HepG2 (cell line): ENCODE data around the gene TMEM131. TPM values are rescaled to one million over a fixed set of nuclear protein-coding genes. Genes with fewer than 3 reads are reported as not detected.

ENCODE experiments used
- ARID5B ChIP-seq: IDR thresholded peaks from 2 replicates; pipeline ENCODE4 v1.4.0; 2020; ENCODE audit warnings: mild to moderate bottlenecking, missing genetic modification reagents
- CEBPG ChIP-seq: IDR thresholded peaks from 2 replicates; pipeline ENCODE4 v1.6.1; 2016
- EZH2 ChIP-seq: conservative IDR thresholded peaks from 2 replicates; pipeline ENCODE4 v1.6.1; 2012; ENCODE audit warnings: mild to moderate bottlenecking, low read depth, low read length, moderate library complexity
- GATAD2A ChIP-seq: IDR thresholded peaks from 2 replicates; pipeline ENCODE4 v1.6.1; 2016
- HNF1B ChIP-seq: sonication (generic); formaldehyde crosslinking; IDR thresholded peaks from 2 replicates; pipeline ENCODE4 v1.5.1; 2020; ENCODE audit warnings: mild to moderate bottlenecking, moderate library complexity, missing genetic modification reagents
- HNRNPLL ChIP-seq: fragments of 200-400 bp; formaldehyde crosslinking; IDR thresholded peaks from 2 replicates; pipeline ENCODE4 v1.6.1; 2017; ENCODE audit warnings: mild to moderate bottlenecking, low read depth, low read length; ENCODE audit not compliant: poor library complexity, severe bottlenecking
- NCOA5 ChIP-seq: sonication (generic); formaldehyde crosslinking; IDR thresholded peaks from 2 replicates; pipeline ENCODE4 v1.4.0; 2020; ENCODE audit warnings: missing genetic modification reagents
- RBM22 ChIP-seq: fragments of 200-400 bp; formaldehyde crosslinking; optimal IDR thresholded peaks from 2 replicates; pipeline ENCODE3; 2017; ENCODE audit warnings: mild to moderate bottlenecking, low read length, moderate library complexity
- ZBTB37 ChIP-seq: sonication (generic); formaldehyde crosslinking; IDR thresholded peaks from 2 replicates; pipeline ENCODE4 v1.4.0; 2020; ENCODE audit warnings: mild to moderate bottlenecking, missing genetic modification reagents
- ZNF333 ChIP-seq: sonication (generic); formaldehyde crosslinking; IDR thresholded peaks from 2 replicates; pipeline ENCODE4 v1.4.0; 2020; ENCODE audit warnings: mild to moderate bottlenecking, missing genetic modification reagents, borderline replicate concordance
- ZNF546 ChIP-seq: sonication (generic); formaldehyde crosslinking; conservative IDR thresholded peaks from 2 replicates; pipeline ENCODE4 v1.8.1; 2023; ENCODE audit warnings: mild to moderate bottlenecking, missing genetic modification reagents
- ZNF567 ChIP-seq: sonication (generic); formaldehyde crosslinking; IDR thresholded peaks from 2 replicates; pipeline ENCODE4 v1.8.1; 2023; ENCODE audit warnings: mild to moderate bottlenecking, missing genetic modification reagents, borderline replicate concordance
- ZSCAN21 ChIP-seq: sonication (generic); formaldehyde crosslinking; IDR thresholded peaks from 2 replicates; pipeline ENCODE4 v1.8.0; 2022; ENCODE audit warnings: mild to moderate bottlenecking, missing genetic modification reagents, moderate library complexity, borderline replicate concordance
- polyA plus RNA-seq, 8 experiments: library from polyadenylated mRNA; depleted of rRNA in 3 of 8; stranded (reverse) in 7 of 8; unstranded in 1 of 8; fragments of >200 nt; fragmentation: Illumina TruSeq in 4 of 8; extraction: Trizol in 4 of 8; gene quantifications; 2 replicates each; pipeline versions ENCODE4 v1.2.1 to v1.2.3, GENCODE V29; 2011 to 2016; ENCODE audit warnings: low read depth in 4 of 8, missing spikeins in 1 of 8, mixed read lengths in 1 of 8; ENCODE audit not compliant: insufficient read depth in 1 of 8
- total RNA-seq, 5 experiments: library from RNA; depleted of rRNA; stranded (reverse); fragments of >200 nt; fragmentation: Illumina TruSeq; extraction: Trizol; gene quantifications; 2 replicates each; pipeline ENCODE4 v1.2.3, GENCODE V29; 2016; ENCODE audit warnings: low read depth in 1 of 5
- TF ChIP-seq, protein P1 (sequence below): sonication (generic); formaldehyde crosslinking; IDR thresholded peaks from 2 replicates; pipeline ENCODE4 v1.4.0; 2020; ENCODE audit warnings: missing genetic modification reagents, mild to moderate bottlenecking, borderline replicate concordance
- TF ChIP-seq, protein P2 (sequence below): sonication (generic); formaldehyde crosslinking; IDR thresholded peaks from 2 replicates; pipeline ENCODE4 v1.8.0; 2022; ENCODE audit warnings: mild to moderate bottlenecking, missing genetic modification reagents; ENCODE audit not compliant: insufficient replicate concordance

The TMEM131 gene
- total and polyA plus RNA-seq, 2 of the 13 experiments (the other 11 are each of a cell fraction or from before 2014, with no cell fraction given), result 17.9 to 19.5 TPM

- TF ChIP-seq, protein P1, sequence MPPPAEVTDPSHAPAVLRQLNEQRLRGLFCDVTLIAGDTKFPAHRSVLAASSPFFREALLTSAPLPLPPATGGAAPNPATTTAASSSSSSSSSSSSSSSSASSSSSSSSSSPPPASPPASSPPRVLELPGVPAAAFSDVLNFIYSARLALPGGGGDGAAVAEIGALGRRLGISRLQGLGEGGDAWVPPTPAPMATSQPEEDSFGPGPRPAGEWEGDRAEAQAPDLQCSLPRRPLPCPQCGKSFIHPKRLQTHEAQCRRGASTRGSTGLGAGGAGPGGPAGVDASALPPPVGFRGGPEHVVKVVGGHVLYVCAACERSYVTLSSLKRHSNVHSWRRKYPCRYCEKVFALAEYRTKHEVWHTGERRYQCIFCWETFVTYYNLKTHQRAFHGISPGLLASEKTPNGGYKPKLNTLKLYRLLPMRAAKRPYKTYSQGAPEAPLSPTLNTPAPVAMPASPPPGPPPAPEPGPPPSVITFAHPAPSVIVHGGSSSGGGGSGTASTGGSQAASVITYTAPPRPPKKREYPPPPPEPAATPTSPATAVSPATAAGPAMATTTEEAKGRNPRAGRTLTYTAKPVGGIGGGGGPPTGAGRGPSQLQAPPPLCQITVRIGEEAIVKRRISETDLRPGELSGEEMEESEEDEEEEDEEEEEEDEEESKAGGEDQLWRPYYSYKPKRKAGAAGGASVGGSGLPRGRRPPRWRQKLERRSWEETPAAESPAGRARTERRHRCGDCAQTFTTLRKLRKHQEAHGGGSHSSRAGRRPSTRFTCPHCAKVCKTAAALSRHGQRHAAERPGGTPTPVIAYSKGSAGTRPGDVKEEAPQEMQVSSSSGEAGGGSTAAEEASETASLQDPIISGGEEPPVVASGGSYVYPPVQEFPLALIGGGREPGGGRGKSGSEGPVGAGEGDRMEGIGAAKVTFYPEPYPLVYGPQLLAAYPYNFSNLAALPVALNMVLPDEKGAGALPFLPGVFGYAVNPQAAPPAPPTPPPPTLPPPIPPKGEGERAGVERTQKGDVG, result peak; percentile 60; the same call in 1 of the 2 replicates
- TF ChIP-seq ZBTB37 (CRISPR knock-in tag) (no peak), ZNF333 (CRISPR knock-in tag) (no peak), ZNF567 (CRISPR knock-in tag) (no peak), RBM22 (peak; percentile 18), ZSCAN21 (CRISPR knock-in tag) (no peak), HNRNPLL (peak; percentile 70), ZNF546 (CRISPR knock-in tag) (no peak), HNF1B (no peak), CEBPG (CRISPR knock-in tag) (peak; percentile 17; the same call in 1 of the 2 replicates), EZH2 (no peak), GATAD2A (peak; percentile 35; the same call in 1 of the 2 replicates), NCOA5 (CRISPR knock-in tag) (no peak), ARID5B (CRISPR knock-in tag) (peak; percentile 50; the same call in 1 of the 2 replicates)
- TF ChIP-seq, protein P2, sequence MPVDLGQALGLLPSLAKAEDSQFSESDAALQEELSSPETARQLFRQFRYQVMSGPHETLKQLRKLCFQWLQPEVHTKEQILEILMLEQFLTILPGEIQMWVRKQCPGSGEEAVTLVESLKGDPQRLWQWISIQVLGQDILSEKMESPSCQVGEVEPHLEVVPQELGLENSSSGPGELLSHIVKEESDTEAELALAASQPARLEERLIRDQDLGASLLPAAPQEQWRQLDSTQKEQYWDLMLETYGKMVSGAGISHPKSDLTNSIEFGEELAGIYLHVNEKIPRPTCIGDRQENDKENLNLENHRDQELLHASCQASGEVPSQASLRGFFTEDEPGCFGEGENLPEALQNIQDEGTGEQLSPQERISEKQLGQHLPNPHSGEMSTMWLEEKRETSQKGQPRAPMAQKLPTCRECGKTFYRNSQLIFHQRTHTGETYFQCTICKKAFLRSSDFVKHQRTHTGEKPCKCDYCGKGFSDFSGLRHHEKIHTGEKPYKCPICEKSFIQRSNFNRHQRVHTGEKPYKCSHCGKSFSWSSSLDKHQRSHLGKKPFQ (CRISPR knock-in tag), result no peak
Measured at GRCh38 chr2:97806738-97807618, 188.8 kb downstream of the TMEM131 start (continued).
